Fibroblast of villous mesenchyme (primary cell): Measurements from ENCODE around the gene LSM5. TPM values are rescaled to one million over a fixed set of nuclear protein-coding genes. Genes with fewer than 3 reads are reported as not detected.
"Not testable (repeated sequence)": the region's sequence is repeated elsewhere in the genome, so short reads cannot be mapped to it uniquely, and the experiment has no call there.

Experiments used
- DNase-seq: peaks from one replicate; pipeline ENCODE4 v3.0.0-alpha.2; 2010; ENCODE audit warnings: low read depth
- H3K4me3 ChIP-seq: 2 replicates; pipeline ENCODE4 v1.5.1; 2011; ENCODE audit warnings: low read depth, mild to moderate bottlenecking, low read length
- total RNA-seq: library from RNA; depleted of rRNA; stranded (reverse); fragments of >200 nt; gene quantifications from 2 replicates; pipeline ENCODE4 v1.2.3, GENCODE V29; 2012
- TF ChIP-seq, protein P1 (sequence below): IDR thresholded peaks from 2 replicates; pipeline ENCODE4 v1.5.1; 2012; ENCODE audit warnings: low read depth, mild to moderate bottlenecking, low read length; ENCODE audit not compliant: insufficient read depth

Gene LSM5
- total RNA-seq, 1 donor, result 37.1 TPM

DNA sequence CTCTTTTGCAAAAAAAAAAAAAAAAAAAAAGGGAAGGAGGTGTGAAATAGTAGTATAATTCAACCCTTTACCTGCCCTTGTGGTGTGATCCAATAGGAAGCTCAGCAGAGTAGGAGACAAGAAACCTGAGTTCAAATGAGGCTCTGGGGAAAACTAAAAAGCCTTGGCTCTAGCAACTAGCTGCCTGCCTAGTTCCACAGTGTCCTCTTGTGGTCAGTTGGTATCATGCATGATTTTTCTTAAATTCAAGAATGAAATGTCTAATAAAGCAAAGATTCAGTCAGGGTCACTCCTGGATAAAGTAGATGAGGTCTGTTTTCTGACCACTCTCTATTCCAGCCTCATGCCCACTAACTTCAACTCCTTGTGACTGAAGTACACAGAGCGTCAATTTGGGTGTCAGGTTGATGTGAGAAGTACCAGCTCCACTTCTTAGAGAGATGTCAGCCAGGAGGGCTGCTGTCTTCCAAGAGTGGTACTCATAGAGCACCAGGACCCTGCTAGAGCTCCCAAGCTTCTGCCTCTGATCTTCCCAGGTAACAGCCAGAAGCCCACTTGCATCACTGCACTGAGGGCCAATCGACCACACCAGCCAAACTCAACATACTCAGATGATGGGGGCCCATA, 10.5 kb downstream of the LSM5 start:
- DNase-seq, result peak; percentile 60
- no peak overlapping the region for H3K4me3 ChIP-seq
- TF ChIP-seq, protein P1, sequence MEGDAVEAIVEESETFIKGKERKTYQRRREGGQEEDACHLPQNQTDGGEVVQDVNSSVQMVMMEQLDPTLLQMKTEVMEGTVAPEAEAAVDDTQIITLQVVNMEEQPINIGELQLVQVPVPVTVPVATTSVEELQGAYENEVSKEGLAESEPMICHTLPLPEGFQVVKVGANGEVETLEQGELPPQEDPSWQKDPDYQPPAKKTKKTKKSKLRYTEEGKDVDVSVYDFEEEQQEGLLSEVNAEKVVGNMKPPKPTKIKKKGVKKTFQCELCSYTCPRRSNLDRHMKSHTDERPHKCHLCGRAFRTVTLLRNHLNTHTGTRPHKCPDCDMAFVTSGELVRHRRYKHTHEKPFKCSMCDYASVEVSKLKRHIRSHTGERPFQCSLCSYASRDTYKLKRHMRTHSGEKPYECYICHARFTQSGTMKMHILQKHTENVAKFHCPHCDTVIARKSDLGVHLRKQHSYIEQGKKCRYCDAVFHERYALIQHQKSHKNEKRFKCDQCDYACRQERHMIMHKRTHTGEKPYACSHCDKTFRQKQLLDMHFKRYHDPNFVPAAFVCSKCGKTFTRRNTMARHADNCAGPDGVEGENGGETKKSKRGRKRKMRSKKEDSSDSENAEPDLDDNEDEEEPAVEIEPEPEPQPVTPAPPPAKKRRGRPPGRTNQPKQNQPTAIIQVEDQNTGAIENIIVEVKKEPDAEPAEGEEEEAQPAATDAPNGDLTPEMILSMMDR, result peak; percentile 91

DNA sequence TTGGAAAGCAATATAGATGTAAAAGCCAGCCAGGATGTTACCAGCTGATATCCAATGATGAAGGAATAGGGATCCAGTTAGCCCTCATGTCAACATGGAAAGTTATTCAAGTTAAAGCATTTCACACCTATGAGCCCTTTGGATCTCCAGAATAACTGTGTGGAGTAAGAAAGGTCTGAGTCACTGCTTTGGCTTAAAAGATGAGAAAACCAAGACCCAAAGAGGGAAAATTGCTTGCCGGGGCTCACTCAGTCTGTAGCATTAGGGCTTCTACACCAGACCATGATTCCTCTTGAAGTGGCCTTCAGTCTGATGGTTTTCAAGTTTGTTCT, 12.6 kb downstream of the LSM5 start:
- TF ChIP-seq, protein P1, result no peak
- DNase-seq, result no peak
- no peak overlapping the region for H3K4me3 ChIP-seq

DNA sequence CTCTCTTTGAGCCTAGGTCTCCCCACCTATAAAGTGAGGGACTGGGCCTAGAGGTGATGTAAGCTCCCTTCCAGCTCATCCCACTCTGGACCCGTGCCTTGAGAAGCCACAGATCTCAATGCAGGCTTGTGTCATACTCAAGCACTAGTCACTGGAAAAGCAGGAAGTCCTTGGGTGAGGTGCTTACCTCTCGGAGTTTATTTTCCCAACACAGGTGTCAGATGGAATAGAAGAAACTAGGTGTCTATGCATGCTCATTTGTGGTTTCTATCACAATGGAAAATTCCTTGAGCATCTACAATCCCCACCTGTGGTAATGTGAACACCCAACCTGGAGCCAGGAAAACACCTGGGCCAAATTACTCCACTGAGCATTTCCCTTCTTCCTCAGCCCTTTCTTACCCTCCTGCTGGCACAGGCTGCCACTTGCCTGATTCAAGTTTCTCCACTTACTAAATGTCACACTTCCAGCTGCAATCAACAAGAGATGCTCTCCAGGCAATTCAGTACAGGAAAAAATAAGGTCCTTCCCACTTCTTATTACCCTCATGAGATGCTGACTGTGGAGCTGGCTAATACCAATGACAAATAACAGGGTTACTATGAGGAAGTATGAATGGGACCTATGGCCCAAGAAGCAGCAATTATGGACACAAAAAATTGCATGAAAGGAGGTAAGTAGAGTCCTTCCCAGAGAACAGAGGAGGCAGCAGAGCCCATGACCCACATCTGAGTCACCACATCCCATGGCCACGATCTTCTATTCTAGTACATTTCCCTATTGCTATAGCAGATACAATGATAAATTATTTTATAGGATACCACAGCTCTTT, 13.1 kb downstream of the LSM5 start:
- H3K4me3 ChIP-seq, result no peak overlapping the region
- TF ChIP-seq, protein P1, result no peak
- DNase-seq, result no peak

- TF ChIP-seq, protein P1, result no peak
- DNase-seq, result no peak
- no peak overlapping the region for H3K4me3 ChIP-seq
Observed at GRCh38 chr7:32474008-32474407, 16.2 kb downstream of the LSM5 start.

DNA sequence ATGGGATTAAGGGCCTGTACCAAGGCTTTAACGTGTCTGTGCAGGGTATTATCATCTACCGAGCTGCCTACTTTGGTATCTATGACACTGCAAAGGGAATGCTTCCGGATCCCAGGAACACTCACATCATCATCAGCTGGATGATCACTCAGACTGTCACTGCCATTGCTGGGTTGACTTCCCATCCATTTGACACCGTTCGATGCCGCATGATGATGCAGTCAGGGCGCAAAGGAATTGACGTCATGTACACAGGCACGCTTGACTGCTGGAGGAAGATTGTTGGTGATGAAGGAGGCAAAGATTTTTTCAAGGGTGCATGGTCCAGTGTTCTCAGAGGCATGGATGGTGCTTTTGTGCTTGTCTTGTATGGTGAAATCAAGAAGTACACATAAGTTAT, 18.2 kb downstream of the LSM5 start:
- TF ChIP-seq, protein P1, result no peak
- H3K4me3 ChIP-seq, result no peak overlapping the region
- DNase-seq, result no peak

- no peak overlapping the region for H3K4me3 ChIP-seq
- DNase-seq, result no peak
- TF ChIP-seq, protein P1, result no peak
Observed at GRCh38 chr7:32470871-32471270, 19.3 kb downstream of the LSM5 start.

DNA sequence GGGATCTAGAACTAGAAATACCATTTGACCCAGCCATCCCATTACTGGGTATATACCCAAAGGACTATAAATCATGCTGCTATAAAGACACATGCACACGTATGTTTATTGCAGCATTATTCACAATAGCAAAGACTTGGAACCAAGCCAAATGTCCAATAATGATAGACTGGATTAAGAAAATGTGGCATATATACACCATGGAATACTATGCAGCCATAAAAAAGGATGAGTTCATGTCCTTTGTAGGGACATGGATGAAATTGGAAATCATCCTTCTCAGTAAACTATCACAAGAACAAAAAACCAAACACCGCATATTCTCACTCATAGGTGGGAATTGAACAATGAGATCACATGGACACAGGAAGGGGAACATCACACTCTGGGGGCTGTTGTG, 20.2 kb downstream of the LSM5 start:
- not testable (repeated sequence) for DNase-seq, H3K4me3 ChIP-seq

GRCh38 chr7:32464641-32465416, 25.4 kb downstream of the LSM5 start:
- H3K4me3 ChIP-seq, result peak overlapping the region; percentile 27
- DNase-seq, result not testable (repeated sequence)
